Retinal pigment epithelial cell (primary cell): ENCODE data around the gene SDC4.
A peak's percentile ranks its signal among the peaks of the same experiment; 100 is the strongest.

Experiments used
- DNase-seq: peaks from one replicate; pipeline ENCODE4 v3.0.0-alpha.2; 2010; ENCODE audit warnings: low read depth
- H3K4me3 ChIP-seq: 2 replicates; pipeline ENCODE4 v1.5.1; 2011; ENCODE audit warnings: mild to moderate bottlenecking, low read length, control low read depth, moderate library complexity
- CTCF ChIP-seq: conservative IDR thresholded peaks from 2 replicates; pipeline ENCODE4 v1.5.1; 2011; ENCODE audit warnings: low read depth, low read length, control low read depth, inconsistent platforms

Gene SDC4

GRCh38 chr20:45387274-45387673, 39.0 kb upstream of the SDC4 start:
- no peak overlapping the region for H3K4me3 ChIP-seq
- no peak for DNase-seq
- no peak for TF ChIP-seq CTCF

- H3K4me3 ChIP-seq = no peak within 1 kb of the TSS
- DNase-seq = no peak
- no peak for TF ChIP-seq CTCF
Measured at GRCh38 chr20:45378191-45378590, 30.0 kb upstream of the SDC4 start, which contains the start of gene TP53TG5. Gene TP53TG5 (minus strand): TSS chr20:45378325. CDS start chr20:45378236, 89 bp downstream.

GRCh38 chr20:45377269-45377668, 29.0 kb upstream of the SDC4 start:
- H3K4me3 ChIP-seq = no peak overlapping the region
- DNase-seq = no peak
- TF ChIP-seq CTCF = no peak

GRCh38 chr20:45374966-45375365, 26.7 kb upstream of the SDC4 start:
- no peak for DNase-seq
- TF ChIP-seq CTCF = no peak

GRCh38 chr20:45374101-45374467, 25.9 kb upstream of the SDC4 start:
- peak overlapping the region; percentile 49 for H3K4me3 ChIP-seq
- no peak for TF ChIP-seq CTCF
- no peak for DNase-seq

More at GRCh38 chr20:45374966-45375365, 26.7 kb upstream of the SDC4 start:
- H3K4me3 ChIP-seq = no peak overlapping the region

- DNase-seq = no peak
- TF ChIP-seq CTCF = peak; percentile 92
- peak overlapping the region; percentile 49 for H3K4me3 ChIP-seq
Measured at GRCh38 chr20:45373353-45374100, 25.3 kb upstream of the SDC4 start.
